Type B pancreatic cell (in vitro differentiated cells): ENCODE measurements around the gene SLC9A7. TPM values are rescaled to one million over a fixed set of nuclear protein-coding genes. Genes with fewer than 3 reads are reported as not detected.

Experiments used
- DNase-seq: peaks from one replicate; pipeline ENCODE4 v3.0.0; 2021; ENCODE audit warnings: mixed read lengths; ENCODE audit not compliant: unreplicated experiment; ENCODE audit errors: extremely low spot score
- H3K27ac Mint-ChIP-seq: 2 replicates; pipeline ENCODE4 v1.8.0; 2021; ENCODE audit warnings: mild to moderate bottlenecking, mixed read lengths
- H3K27me3 Mint-ChIP-seq: 2 replicates; pipeline ENCODE4 v1.8.0; 2021; ENCODE audit warnings: mixed read lengths
- H3K36me3 Mint-ChIP-seq: 2 replicates; pipeline ENCODE4 v1.8.0; 2021; ENCODE audit warnings: mixed read lengths
- H3K4me1 Mint-ChIP-seq: one replicate; pipeline ENCODE4 v1.8.0; 2021; ENCODE audit warnings: mixed read lengths; ENCODE audit not compliant: unreplicated experiment
- H3K4me3 Mint-ChIP-seq: 2 replicates; pipeline ENCODE4 v1.8.0; 2021; ENCODE audit warnings: mild to moderate bottlenecking, mixed read lengths
- H3K9me3 Mint-ChIP-seq: 2 replicates; pipeline ENCODE4 v1.8.0; 2021; ENCODE audit warnings: mixed read lengths
- total RNA-seq: library from RNA; stranded (reverse); gene quantifications from 2 replicates; pipeline ENCODE4 v1.2.1, GENCODE V29; 2021; ENCODE audit warnings: low replicate concordance
- TF ChIP-seq, protein P1 (sequence below): fragments of 200-600 bp; sonication (generic); conservative IDR thresholded peaks from 2 replicates; pipeline ENCODE4 v1.5.0; 2021; ENCODE audit warnings: antibody characterized with exemption, mild to moderate bottlenecking

SLC9A7 gene
- total RNA-seq, 1 donor from 2014 or later = 7.5 TPM

GRCh38 chrX:46642145-46642544, 116.8 kb downstream of the SLC9A7 start:
- TF ChIP-seq, protein P1, sequence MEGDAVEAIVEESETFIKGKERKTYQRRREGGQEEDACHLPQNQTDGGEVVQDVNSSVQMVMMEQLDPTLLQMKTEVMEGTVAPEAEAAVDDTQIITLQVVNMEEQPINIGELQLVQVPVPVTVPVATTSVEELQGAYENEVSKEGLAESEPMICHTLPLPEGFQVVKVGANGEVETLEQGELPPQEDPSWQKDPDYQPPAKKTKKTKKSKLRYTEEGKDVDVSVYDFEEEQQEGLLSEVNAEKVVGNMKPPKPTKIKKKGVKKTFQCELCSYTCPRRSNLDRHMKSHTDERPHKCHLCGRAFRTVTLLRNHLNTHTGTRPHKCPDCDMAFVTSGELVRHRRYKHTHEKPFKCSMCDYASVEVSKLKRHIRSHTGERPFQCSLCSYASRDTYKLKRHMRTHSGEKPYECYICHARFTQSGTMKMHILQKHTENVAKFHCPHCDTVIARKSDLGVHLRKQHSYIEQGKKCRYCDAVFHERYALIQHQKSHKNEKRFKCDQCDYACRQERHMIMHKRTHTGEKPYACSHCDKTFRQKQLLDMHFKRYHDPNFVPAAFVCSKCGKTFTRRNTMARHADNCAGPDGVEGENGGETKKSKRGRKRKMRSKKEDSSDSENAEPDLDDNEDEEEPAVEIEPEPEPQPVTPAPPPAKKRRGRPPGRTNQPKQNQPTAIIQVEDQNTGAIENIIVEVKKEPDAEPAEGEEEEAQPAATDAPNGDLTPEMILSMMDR = peak; percentile 41
- Mint-ChIP-seq H3K9me3 (no peaks in the 10 kb centered on the region), H3K4me1 (no peaks in the 10 kb centered on the region), H3K27me3 (no peaks in the 10 kb centered on the region), H3K36me3 (no peaks in the 10 kb centered on the region), H3K4me3 (no peak overlapping the region), H3K27ac (no peak overlapping the region)
- DNase-seq = no peak

- Mint-ChIP-seq H3K4me1 (no peaks in the 10 kb centered on the region), H3K27ac (no peak overlapping the region), H3K36me3 (no peaks in the 10 kb centered on the region), H3K9me3 (no peaks in the 10 kb centered on the region), H3K27me3 (no peaks in the 10 kb centered on the region), H3K4me3 (no peak overlapping the region)
- DNase-seq = no peak
- TF ChIP-seq, protein P1 = no peak
Observed at GRCh38 chrX:46637938-46638337, 121.0 kb downstream of the SLC9A7 start.

DNA sequence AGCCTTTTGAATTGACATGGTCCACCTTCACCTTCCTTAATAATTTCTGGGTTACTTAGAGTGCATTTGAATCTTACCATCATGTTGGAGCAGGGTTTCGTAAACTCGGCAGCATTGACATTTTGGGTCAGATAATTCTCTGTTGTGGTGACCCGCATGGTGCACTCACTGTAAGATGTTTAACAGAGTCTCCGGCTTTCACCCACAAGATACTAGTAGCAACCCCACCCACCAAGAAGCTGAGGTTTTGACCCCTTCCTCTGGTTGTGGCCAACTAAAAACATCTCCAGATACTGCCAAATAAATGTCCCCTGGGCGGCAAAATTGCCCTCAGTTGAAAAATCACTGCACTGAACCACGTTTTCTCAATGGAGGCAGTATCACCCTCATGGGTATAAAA, 122.7 kb downstream of the SLC9A7 start:
- DNase-seq = no peak
- Mint-ChIP-seq H3K4me1 (no peaks in the 10 kb centered on the region), H3K27me3 (no peaks in the 10 kb centered on the region), H3K9me3 (no peaks in the 10 kb centered on the region), H3K27ac (no peak overlapping the region), H3K4me3 (no peak overlapping the region), H3K36me3 (no peaks in the 10 kb centered on the region)
- TF ChIP-seq, protein P1 = no peak

GRCh38 chrX:46635186-46635585, 123.7 kb downstream of the SLC9A7 start:
- TF ChIP-seq, protein P1 = no peak
- DNase-seq = no peak
- H3K27me3 Mint-ChIP-seq = no peaks in the 10 kb centered on the region
- H3K4me3 Mint-ChIP-seq = no peak overlapping the region
- no peaks in the 10 kb centered on the region for H3K9me3 Mint-ChIP-seq
- no peaks in the 10 kb centered on the region for H3K4me1 Mint-ChIP-seq
- H3K27ac Mint-ChIP-seq = no peak overlapping the region
- no peaks in the 10 kb centered on the region for H3K36me3 Mint-ChIP-seq

DNA sequence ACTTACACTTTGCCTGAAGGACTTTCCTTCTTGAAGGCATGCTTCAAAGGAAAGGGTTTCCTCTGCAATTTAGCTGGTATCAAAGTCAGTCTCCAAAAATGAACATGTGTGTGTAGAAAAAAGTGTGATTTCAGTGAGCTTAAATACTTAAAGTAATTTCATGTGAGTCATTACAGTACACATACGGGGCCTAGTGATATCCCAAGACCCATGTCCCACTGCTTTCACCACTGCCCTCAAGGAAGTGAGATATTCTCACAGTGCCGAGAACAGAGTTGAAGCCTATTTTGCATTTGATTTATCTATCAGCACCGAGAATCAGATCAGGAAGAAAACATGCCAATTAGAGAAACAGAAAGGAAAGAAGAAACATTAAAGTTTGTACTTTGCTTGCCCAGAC, 124.3 kb downstream of the SLC9A7 start:
- H3K27me3 Mint-ChIP-seq = no peaks in the 10 kb centered on the region
- TF ChIP-seq, protein P1 = no peak
- no peak overlapping the region for H3K27ac Mint-ChIP-seq
- no peaks in the 10 kb centered on the region for H3K9me3 Mint-ChIP-seq
- no peak overlapping the region for H3K4me3 Mint-ChIP-seq
- no peaks in the 10 kb centered on the region for H3K36me3 Mint-ChIP-seq
- no peak for DNase-seq
- H3K4me1 Mint-ChIP-seq = no peaks in the 10 kb centered on the region

DNA sequence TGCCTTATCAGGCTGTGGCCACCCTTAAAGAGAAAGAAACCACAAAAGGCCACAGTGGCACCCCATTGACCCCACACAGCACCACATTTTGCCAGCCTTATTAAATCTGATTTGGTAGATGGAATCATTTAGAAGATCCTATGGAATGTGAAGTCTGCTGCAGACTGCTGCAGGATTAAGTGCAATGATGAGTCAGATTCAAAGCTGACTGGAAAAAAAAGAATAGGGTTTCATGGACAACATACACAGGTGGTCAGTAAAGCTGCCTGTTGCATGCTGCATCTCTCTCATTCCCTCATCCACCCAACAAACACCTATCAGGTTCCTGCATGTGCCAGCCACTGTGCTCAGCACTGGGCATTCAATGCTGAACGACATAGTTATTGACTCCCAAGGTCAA, 128.8 kb downstream of the SLC9A7 start:
- Mint-ChIP-seq H3K36me3 (no peaks in the 10 kb centered on the region), H3K4me3 (no peak overlapping the region), H3K27me3 (no peaks in the 10 kb centered on the region), H3K4me1 (peaks cover 9% of the 10 kb centered on the region), H3K27ac (no peak overlapping the region), H3K9me3 (peaks cover 4% of the 10 kb centered on the region)
- DNase-seq = no peak
- TF ChIP-seq, protein P1 = no peak
